ENCODE results near the gene SCAMP5.

SCAMP5 gene

GRCh38 chr15:75051191-75051608 lies 55.8 kb downstream of the SCAMP5 start:
- Mint-ChIP-seq H3K4me3 (no peak overlapping the region), H3K27ac (no peak overlapping the region), H3K27me3 (no peaks in the 10 kb centered on the region), H3K9me3 (no peaks in the 10 kb centered on the region), H3K36me3 (peaks cover 10% of the 10 kb centered on the region), H3K4me1 (peaks cover 19% of the 10 kb centered on the region)
- no peak for DNase-seq
- CTCF ChIA-PET, result interaction anchor here (0.6 to 1.8 kb wide), 2 partner anchors 36 to 153 kb away, joined by 3 to 4 read pairs; no protein-coding TSS in a partner anchor

- Mint-ChIP-seq H3K27ac (no peak overlapping the region), H3K4me3 (no peak overlapping the region), H3K27me3 (no peaks in the 10 kb centered on the region), H3K9me3 (no peaks in the 10 kb centered on the region), H3K4me1 (peaks cover 14% of the 10 kb centered on the region), H3K36me3 (peaks cover 10% of the 10 kb centered on the region)
- no peak for DNase-seq
- CTCF ChIA-PET, result interaction anchor here (0.6 kb wide), 1 partner anchor 35 kb away, joined by 3 read pairs; no protein-coding TSS in a partner anchor
Observed at GRCh38 chr15:75051711-75052110, 56.3 kb downstream of the SCAMP5 start.

DNA sequence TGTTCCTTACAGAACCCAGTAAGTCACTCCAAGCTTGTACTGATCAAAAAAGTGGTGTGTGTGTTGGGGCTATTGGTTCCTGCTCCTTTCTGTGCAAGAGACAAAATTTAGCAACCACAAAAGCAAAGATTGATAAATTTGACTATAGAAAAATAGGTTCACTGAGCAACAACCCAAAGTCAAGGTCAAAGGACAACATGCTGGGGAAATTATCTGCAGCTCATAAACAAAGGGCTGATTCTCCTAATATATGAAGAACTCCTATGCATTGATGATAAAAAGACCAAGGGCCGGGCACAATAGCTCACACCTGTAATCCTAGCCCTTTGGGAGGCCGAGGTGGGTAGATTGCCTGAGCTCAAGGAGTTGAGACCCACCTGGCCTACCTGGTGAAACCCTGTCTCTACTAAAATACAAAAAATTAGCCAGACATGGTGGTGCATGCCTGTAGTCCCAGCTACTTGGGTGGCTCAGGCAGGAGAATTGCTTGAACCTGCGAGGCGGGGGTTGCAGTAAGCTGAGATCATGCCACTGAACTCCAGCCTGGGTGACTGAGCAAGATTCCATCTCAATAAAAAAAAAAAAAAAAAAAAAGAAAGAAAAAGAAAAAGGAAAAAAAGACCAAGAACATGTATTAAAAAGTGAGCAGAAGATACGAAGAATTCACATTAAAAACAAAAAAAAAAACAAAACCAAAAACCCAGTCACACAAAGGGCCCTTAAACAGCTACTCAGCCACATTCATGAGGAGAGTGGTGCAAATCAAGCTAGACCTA lies 57.8 kb downstream of the SCAMP5 start:
- no peak overlapping the region for H3K4me3 Mint-ChIP-seq
- DNase-seq, result no peak
- no peaks in the 10 kb centered on the region for H3K27me3 Mint-ChIP-seq
- H3K9me3 Mint-ChIP-seq, result no peaks in the 10 kb centered on the region
- peaks cover 10% of the 10 kb centered on the region for H3K4me1 Mint-ChIP-seq
- H3K27ac Mint-ChIP-seq, result no peak overlapping the region
- H3K36me3 Mint-ChIP-seq, result peaks cover 10% of the 10 kb centered on the region
- CTCF ChIA-PET, result no interaction called here

GRCh38 chr15:75053748-75054125 lies 58.4 kb downstream of the SCAMP5 start:
- Mint-ChIP-seq H3K27ac (no peak overlapping the region), H3K36me3 (peaks cover 8% of the 10 kb centered on the region), H3K4me1 (peaks cover 12% of the 10 kb centered on the region), H3K9me3 (no peaks in the 10 kb centered on the region), H3K27me3 (no peaks in the 10 kb centered on the region), H3K4me3 (no peak overlapping the region)
- DNase-seq, result no peak
- CTCF ChIA-PET, result no interaction called here

DNA sequence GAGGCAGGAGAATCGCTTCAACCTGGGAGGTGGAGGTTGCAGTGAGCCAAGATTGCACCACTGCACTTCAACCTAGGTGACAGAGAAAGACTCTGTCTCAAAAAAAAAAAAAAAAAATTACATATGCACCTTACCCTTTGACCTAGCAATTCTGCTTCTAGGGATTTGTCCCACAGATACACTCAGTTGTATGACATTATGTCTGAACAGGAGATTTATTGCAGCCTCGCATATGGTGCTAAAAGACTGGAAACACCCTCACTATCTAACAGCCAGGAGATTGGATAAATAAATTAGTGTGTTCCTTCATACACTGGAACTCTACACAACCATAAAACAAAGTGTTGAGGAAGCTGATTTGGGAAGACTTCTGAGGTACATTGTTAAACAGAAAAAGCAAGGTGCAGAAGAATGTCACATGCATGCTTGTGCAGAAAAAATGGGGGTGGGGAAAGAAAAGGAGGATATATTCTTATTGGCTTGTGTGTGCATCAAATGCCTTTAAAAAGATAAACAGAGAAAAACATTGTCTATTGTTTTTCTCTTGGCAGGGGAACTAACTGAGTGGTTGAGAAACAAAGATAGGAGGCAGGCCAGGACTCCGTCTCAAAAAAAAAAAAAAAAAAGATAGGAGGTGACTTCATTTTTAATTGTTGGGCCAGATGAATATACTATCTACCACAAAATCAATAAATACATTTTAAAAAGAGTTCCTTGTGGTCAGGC lies 59.0 kb downstream of the SCAMP5 start:
- no peak for DNase-seq
- Mint-ChIP-seq H3K4me3 (no peak overlapping the region), H3K27ac (no peak overlapping the region), H3K27me3 (no peaks in the 10 kb centered on the region), H3K36me3 (peaks cover 2% of the 10 kb centered on the region), H3K4me1 (peaks cover 12% of the 10 kb centered on the region), H3K9me3 (no peaks in the 10 kb centered on the region)
- CTCF ChIA-PET, result no interaction called here

GRCh38 chr15:75056036-75056435 lies 60.7 kb downstream of the SCAMP5 start:
- Mint-ChIP-seq H3K9me3 (no peaks in the 10 kb centered on the region), H3K27me3 (no peaks in the 10 kb centered on the region), H3K4me3 (no peak overlapping the region), H3K4me1 (peaks cover 14% of the 10 kb centered on the region), H3K36me3 (peaks cover under 1% of the 10 kb centered on the region), H3K27ac (no peak overlapping the region)
- CTCF ChIA-PET, result interaction anchor here (1.1 to 3.2 kb wide), 2 partner anchors 13 to 148 kb away, joined by 3 to 10 read pairs; no protein-coding TSS in a partner anchor
- DNase-seq, result no peak

DNA sequence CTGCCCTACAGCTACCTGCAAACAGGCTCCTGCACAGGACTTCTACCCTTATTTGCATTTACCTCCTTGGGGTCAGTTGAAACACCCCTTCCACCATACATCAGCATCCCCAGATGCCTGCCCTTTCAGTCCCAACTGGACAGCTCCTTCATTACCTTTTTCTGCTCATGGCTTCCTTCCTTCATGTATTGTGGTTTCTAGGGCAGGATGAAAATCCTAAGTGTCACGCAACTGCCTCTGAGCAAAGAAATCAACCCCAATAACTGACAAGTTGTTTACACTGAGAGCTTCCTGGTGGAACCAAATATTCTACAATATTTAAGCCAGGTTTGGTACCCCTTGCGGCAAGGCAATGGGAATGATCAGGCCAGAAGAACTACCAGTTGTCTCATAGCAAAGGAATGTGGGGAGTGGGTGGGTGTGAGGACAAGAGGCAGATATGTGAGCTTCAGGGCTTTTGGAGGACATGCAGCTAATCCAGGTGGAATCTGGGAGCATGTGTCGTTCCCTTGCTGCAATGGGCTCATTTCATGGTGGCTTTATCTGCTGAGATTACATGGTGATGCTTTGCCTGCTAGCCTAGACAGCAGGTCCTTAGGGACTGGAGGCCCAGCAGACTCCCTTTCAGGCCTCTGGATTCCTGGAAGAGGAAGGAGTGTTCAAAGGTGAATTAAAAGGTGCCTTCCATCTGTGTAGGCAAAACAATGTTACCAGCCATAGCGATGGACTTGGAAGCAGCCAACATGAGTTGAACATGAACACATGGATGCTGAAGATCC lies 63.0 kb downstream of the SCAMP5 start:
- peaks cover under 1% of the 10 kb centered on the region for H3K36me3 Mint-ChIP-seq
- no peaks in the 10 kb centered on the region for H3K9me3 Mint-ChIP-seq
- H3K4me3 Mint-ChIP-seq, result no peak overlapping the region
- DNase-seq, result no peak
- H3K27me3 Mint-ChIP-seq, result no peaks in the 10 kb centered on the region
- H3K27ac Mint-ChIP-seq, result no peak overlapping the region
- H3K4me1 Mint-ChIP-seq, result peaks cover 21% of the 10 kb centered on the region
- CTCF ChIA-PET, result interaction anchor here (1.0 to 3.2 kb wide), 3 partner anchors 15 to 146 kb away, joined by 3 to 10 read pairs (median 4); partner anchors contain the start of gene C15orf39

GRCh38 chr15:75059607-75060006 lies 64.2 kb downstream of the SCAMP5 start:
- Mint-ChIP-seq H3K4me1 (peaks cover 23% of the 10 kb centered on the region), H3K9me3 (no peaks in the 10 kb centered on the region), H3K27me3 (peaks cover 10% of the 10 kb centered on the region), H3K27ac (no peak overlapping the region), H3K4me3 (no peak overlapping the region), H3K36me3 (peaks cover 2% of the 10 kb centered on the region)
- no peak for DNase-seq
- CTCF ChIA-PET, result no interaction called here

GRCh38 chr15:75061272-75061671 lies 65.9 kb downstream of the SCAMP5 start:
- no peak for DNase-seq
- Mint-ChIP-seq H3K27ac (no peak overlapping the region), H3K4me1 (peaks cover 36% of the 10 kb centered on the region), H3K4me3 (no peak overlapping the region), H3K36me3 (peaks cover 8% of the 10 kb centered on the region), H3K27me3 (peaks cover 17% of the 10 kb centered on the region), H3K9me3 (peaks cover under 1% of the 10 kb centered on the region)
- CTCF ChIA-PET, result interaction anchor here (1.8 kb wide), 1 partner anchor 18 kb away, joined by 4 read pairs; no protein-coding TSS in a partner anchor

DNA sequence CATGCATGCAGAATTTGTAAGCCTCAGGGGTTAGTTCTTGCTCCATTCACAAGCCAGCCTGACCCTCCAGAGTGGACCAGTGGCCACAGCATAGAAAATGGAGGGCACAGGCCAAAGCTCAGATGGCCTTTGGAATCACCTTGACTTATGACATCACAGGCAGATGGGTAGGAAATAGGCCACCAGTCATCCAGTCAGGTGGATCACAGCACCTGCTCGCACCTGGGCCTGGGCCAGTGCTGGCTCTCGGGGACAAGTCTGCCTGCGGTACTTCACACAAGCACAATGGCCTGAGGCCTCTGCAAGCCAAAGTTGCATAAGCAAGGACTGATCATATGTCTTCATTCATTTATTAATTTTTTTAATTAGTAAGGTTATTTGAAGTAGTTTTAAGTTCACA lies 67.3 kb downstream of the SCAMP5 start:
- Mint-ChIP-seq H3K4me1 (peaks cover 50% of the 10 kb centered on the region), H3K27me3 (peaks cover 17% of the 10 kb centered on the region), H3K27ac (no peak overlapping the region), H3K9me3 (peaks cover 2% of the 10 kb centered on the region), H3K4me3 (no peak overlapping the region), H3K36me3 (peaks cover 10% of the 10 kb centered on the region)
- CTCF ChIA-PET, result no interaction called here
- DNase-seq, result no peak

- no peak overlapping the region for H3K4me3 Mint-ChIP-seq
- no peak overlapping the region for H3K27ac Mint-ChIP-seq
- H3K27me3 Mint-ChIP-seq, result peaks cover 20% of the 10 kb centered on the region
- no peak for DNase-seq
- peaks cover 2% of the 10 kb centered on the region for H3K9me3 Mint-ChIP-seq
- CTCF ChIA-PET, result no interaction called here
- peaks cover 51% of the 10 kb centered on the region for H3K4me1 Mint-ChIP-seq
- peaks cover 10% of the 10 kb centered on the region for H3K36me3 Mint-ChIP-seq
Observed at GRCh38 chr15:75063338-75063737, 68.0 kb downstream of the SCAMP5 start.

DNA sequence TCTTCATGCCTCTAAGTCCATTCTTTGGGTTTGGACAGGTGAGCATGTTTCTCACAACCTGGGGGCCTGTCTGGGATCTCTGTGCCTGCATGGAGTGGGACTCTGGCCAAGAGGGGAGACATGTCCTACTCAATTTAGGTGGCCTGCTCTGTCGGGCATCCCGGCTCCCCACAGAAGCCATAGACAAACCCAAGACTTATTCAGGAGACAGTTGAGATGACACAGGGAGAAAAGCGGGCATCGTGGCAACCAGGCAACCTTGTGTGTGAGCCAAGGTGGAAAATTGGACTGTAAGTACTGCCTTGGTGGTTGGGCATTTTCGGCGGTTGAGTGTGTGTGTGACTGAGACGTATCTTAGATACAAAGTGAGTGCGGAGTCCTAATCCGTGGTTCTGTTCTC lies 68.5 kb downstream of the SCAMP5 start:
- H3K36me3 Mint-ChIP-seq, result peaks cover 13% of the 10 kb centered on the region
- no peak overlapping the region for H3K4me3 Mint-ChIP-seq
- DNase-seq, result no peak
- H3K9me3 Mint-ChIP-seq, result peaks cover 2% of the 10 kb centered on the region
- CTCF ChIA-PET, result no interaction called here
- H3K27ac Mint-ChIP-seq, result peak overlapping the region; percentile 36
- peaks cover 26% of the 10 kb centered on the region for H3K27me3 Mint-ChIP-seq
- H3K4me1 Mint-ChIP-seq, result peaks cover 56% of the 10 kb centered on the region

GRCh38 chr15:75064846-75065245 lies 69.5 kb downstream of the SCAMP5 start:
- H3K27me3 Mint-ChIP-seq, result peaks cover 30% of the 10 kb centered on the region
- peaks cover 13% of the 10 kb centered on the region for H3K36me3 Mint-ChIP-seq
- H3K27ac Mint-ChIP-seq, result no peak overlapping the region
- H3K4me1 Mint-ChIP-seq, result peaks cover 65% of the 10 kb centered on the region
- CTCF ChIA-PET, result no interaction called here
- H3K4me3 Mint-ChIP-seq, result no peak overlapping the region
- DNase-seq, result no peak
- H3K9me3 Mint-ChIP-seq, result peaks cover 2% of the 10 kb centered on the region

DNA sequence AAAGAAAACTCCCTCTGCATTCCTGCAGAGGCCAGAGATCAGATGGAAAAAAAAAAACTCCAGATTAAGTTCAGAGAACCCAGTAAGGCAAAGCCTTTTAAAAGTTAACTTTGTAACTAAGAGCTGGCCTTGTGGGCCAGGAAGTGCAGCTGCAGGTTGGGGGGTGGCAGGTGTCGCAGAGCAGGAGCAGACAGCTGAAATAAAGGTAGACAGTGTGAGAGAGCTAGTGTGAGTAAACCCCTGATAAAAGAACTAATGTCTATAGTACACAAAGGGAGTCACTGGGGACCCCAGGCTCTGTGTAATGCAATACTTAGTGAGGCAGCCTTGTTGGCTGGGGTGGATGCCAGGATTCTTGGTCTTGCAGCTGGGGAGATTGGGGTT lies 70.1 kb downstream of the SCAMP5 start:
- Mint-ChIP-seq H3K27me3 (peaks cover 31% of the 10 kb centered on the region), H3K4me3 (peak overlapping the region; percentile 31), H3K4me1 (peaks cover 67% of the 10 kb centered on the region), H3K36me3 (peaks cover 14% of the 10 kb centered on the region), H3K27ac (peak overlapping the region; percentile 63), H3K9me3 (peaks cover 2% of the 10 kb centered on the region)
- CTCF ChIA-PET, result interaction anchor here (1.0 to 2.7 kb wide), 3 partner anchors 22 to 136 kb away, joined by 3 to 14 read pairs (median 8); partner anchors contain the start of gene C15orf39
- DNase-seq, result peak; percentile 29
